ENCODE measurements around the gene AKR1A1. TPM values are rescaled to one million over a fixed set of nuclear protein-coding genes. Genes with fewer than 3 reads are reported as not detected.
A peak's percentile ranks its signal among the peaks of the same experiment; 100 is the strongest.

Gene AKR1A1
- total and polyA plus RNA-seq, 5 donors from 2014 or later = 53.1 to 117 (median 93.9) TPM

DNA sequence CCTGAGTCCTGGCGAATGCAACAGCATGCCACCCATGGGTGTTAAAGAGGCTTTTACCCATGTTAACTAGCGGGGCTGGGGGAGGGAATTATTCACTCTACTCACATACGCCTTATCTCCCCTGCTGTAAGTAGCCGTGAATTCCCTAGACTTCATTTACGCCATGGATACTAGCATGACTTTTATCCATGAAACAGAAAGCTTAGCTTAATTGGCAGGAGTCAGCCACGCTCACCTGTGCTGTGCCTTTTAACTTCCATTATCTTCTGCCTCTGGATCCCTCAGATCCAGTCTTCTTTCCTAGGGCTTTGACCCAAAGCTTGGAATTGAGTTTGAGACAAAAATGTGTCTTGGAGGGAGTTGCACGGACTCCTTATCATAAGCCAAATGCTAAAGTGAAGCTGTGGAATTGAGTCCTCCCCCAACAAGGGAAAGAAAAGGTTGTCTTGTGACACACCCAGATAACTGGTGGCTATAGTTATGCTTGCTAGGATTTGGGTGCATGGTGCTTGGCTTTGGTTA is 23.5 kb downstream of the AKR1A1 start:
- Mint-ChIP-seq H3K4me1 (no peaks in the 10 kb centered on the region), H3K4me3 (no peak overlapping the region), H3K9me3 (no peaks in the 10 kb centered on the region), H3K27ac (peak overlapping the region in 1 of 3 donors; percentile 20), H3K36me3 (peaks cover 10% of the 10 kb centered on the region), H3K27me3 (no peaks in the 10 kb centered on the region)
- Histone ChIP-seq H3K4me3 (ENCODE audit: low read depth, low read length) (no peak overlapping the region), H3K9me3 (ENCODE audit: control insufficient read depth in 2 of 2, low read length in 2 of 2) (no peaks in the 10 kb centered on the region), H3K36me3 (ENCODE audit: control insufficient read depth, insufficient read depth, low read length) (peaks cover under 1% of the 10 kb centered on the region), H3K27ac (ENCODE audit: insufficient read depth, low read length, poor library complexity, severe bottlenecking) (no peak overlapping the region), H3K27me3 (ENCODE audit: control insufficient read depth, insufficient read depth, low read length) (no peaks in the 10 kb centered on the region), H3K4me1 (ENCODE audit: control insufficient read depth, insufficient read depth, low read length, poor library complexity, severe bottlenecking) (no peaks in the 10 kb centered on the region)
- ATAC-seq (ENCODE audit: low read depth in 2 of 2) (no peak), DNase-seq (no peak)

GRCh38 chr1:45583264-45583665 is 32.6 kb downstream of the AKR1A1 start:
- H3K27ac Mint-ChIP-seq = peak overlapping the region in 2 of 3 donors; percentile 95 to 99
- no peaks in the 10 kb centered on the region for H3K36me3 Mint-ChIP-seq
- peak; percentile 83 for ATAC-seq (ENCODE audit: low read depth in 2 of 2)
- peak overlapping the region; percentile 97 to 100 (median 98) for H3K4me3 Mint-ChIP-seq
- H3K4me1 ChIP-seq (ENCODE audit: control insufficient read depth, insufficient read depth, low read length, poor library complexity, severe bottlenecking) = peaks cover 25% of the 10 kb centered on the region
- DNase-seq = peak; percentile 93 to 98 (median 96)
- H3K9me3 ChIP-seq (ENCODE audit: control insufficient read depth in 2 of 2, low read length in 2 of 2) = no peaks in the 10 kb centered on the region
- peak overlapping the region; percentile 94 for H3K4me3 ChIP-seq (ENCODE audit: low read depth, low read length)
- H3K4me1 Mint-ChIP-seq = peaks cover 6 to 39% (median 24%) of the 10 kb centered on the region in 4 donors
- no peaks in the 10 kb centered on the region for H3K9me3 Mint-ChIP-seq
- peak overlapping the region; percentile 91 for H3K27ac ChIP-seq (ENCODE audit: insufficient read depth, low read length, poor library complexity, severe bottlenecking)
- H3K27me3 ChIP-seq (ENCODE audit: control insufficient read depth, insufficient read depth, low read length) = no peaks in the 10 kb centered on the region
- H3K27me3 Mint-ChIP-seq = peaks cover 9% of the 10 kb centered on the region
- no peaks in the 10 kb centered on the region for H3K36me3 ChIP-seq (ENCODE audit: control insufficient read depth, insufficient read depth, low read length)

DNA sequence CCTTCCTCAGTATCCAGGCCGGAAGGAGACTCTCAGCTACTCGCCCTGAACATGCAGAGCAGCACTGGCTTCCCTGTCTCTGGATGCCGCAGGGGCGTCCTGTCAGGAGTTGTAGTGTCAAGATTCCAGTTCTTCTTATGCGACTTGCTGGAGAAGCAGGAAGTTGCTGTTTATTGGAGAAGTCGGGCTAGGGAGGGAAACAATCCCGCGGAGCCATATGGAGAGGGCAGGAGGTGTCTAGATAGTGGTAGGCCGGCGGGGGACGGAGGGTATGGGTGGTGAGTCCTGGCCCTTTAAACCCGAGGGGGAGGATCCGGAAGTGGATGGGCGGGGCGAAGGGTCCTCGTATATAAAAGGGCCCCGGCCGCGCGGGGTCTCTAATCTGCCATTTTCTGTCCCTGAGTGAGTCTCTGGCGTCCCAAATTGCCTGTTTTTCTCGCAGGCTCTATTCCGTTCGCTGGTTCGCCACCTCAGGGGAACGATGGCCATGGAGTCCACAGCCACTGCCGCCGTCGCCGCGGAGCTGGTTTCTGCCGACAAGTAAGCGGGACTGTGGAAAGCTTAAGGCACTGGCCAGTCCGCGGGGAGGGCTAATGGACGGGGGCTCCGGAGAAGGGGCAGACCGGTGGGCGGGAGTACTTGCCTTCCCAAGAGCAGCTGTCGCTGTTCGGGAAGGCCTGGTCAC is 33.2 kb downstream of the AKR1A1 start, which contains the start of gene NASP:
Gene NASP (plus strand): TSS at position 376 of the 685 bp plus-strand sequence. CDS start 106 bp downstream, at position 482.
- Histone ChIP-seq H3K27me3 (ENCODE audit: control insufficient read depth, insufficient read depth, low read length) (no peaks in the 10 kb centered on the region), H3K9me3 (ENCODE audit: control insufficient read depth in 2 of 2, low read length in 2 of 2) (no peaks in the 10 kb centered on the region), H3K4me3 (ENCODE audit: low read depth, low read length) (peak within 1 kb of the TSS; percentile 94), H3K4me1 (ENCODE audit: control insufficient read depth, insufficient read depth, low read length, poor library complexity, severe bottlenecking) (peaks cover 27% of the 10 kb centered on the region), H3K36me3 (ENCODE audit: control insufficient read depth, insufficient read depth, low read length) (no peaks in the 10 kb centered on the region), H3K27ac (ENCODE audit: insufficient read depth, low read length, poor library complexity, severe bottlenecking) (peak within 1 kb of the TSS; percentile 91)
- ATAC-seq (ENCODE audit: low read depth in 2 of 2) (peak; percentile 62 to 66), DNase-seq (peak; percentile 84 to 94 (median 90))
- no peaks in the 10 kb centered on the region for H3K9me3 Mint-ChIP-seq
- H3K4me3 Mint-ChIP-seq = peak within 1 kb of the TSS; percentile 97 to 100 (median 98)
- H3K36me3 Mint-ChIP-seq = no peaks in the 10 kb centered on the region
- peak within 1 kb of the TSS; percentile 93 to 99 (median 99) for H3K27ac Mint-ChIP-seq
- H3K27me3 Mint-ChIP-seq = peaks cover 9% of the 10 kb centered on the region
- H3K4me1 Mint-ChIP-seq = peaks cover 6 to 41% (median 27%) of the 10 kb centered on the region in 4 donors

DNA sequence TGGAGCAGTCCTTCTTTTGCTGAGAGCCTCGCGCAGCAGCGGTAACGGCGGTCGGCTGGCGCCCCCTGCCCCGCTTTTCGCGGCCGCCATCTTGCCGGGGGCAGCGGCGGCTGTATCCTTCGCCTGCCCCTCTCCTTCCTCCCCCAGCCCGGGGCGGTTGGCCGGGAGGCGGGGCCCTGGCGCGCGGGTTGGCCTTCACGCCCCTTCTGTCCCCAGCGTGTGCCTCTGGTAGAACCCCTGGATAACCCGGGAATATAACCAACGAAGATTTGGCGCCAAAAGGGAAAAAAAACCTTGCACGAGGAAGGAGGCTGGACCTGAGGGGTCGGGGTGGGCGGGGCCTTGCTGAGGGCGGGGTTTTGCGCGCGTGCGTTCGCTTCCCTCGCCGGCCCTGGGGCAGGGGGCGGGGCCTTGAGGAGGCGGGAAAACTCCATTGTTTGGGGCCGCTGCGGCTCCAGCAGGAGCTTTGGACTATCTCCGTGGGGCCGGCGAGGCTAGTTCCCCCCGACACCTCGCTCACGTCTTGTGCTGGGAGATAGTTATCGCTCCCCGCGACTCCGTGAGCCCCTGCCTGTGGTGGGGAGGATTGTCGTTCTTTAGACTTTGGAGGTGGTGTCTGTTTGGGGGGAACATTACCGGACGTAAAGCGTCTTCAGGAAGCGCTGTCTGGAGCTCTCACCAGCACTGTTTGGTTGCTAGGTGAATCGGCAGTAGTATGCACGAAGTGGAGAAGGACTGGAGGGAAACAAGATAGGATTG is 33.9 kb downstream of the AKR1A1 start:
- H3K4me1 Mint-ChIP-seq = peaks cover 6 to 48% (median 32%) of the 10 kb centered on the region in 4 donors

GRCh38 chr1:45585110-45585426 is 34.4 kb downstream of the AKR1A1 start:
- peak overlapping the region; percentile 94 for H3K4me3 ChIP-seq (ENCODE audit: low read depth, low read length)
- DNase-seq = no peak
- Mint-ChIP-seq H3K4me3 (peak overlapping the region; percentile 97 to 100 (median 98)), H3K4me1 (peaks cover 6 to 53% (median 33%) of the 10 kb centered on the region in 4 donors), H3K9me3 (no peaks in the 10 kb centered on the region), H3K27ac (peak overlapping the region; percentile 50 to 99 (median 95)), H3K27me3 (peaks cover 9% of the 10 kb centered on the region), H3K36me3 (no peaks in the 10 kb centered on the region)
- H3K36me3 ChIP-seq (ENCODE audit: control insufficient read depth, insufficient read depth, low read length) = peaks cover 3% of the 10 kb centered on the region
- H3K4me1 ChIP-seq (ENCODE audit: control insufficient read depth, insufficient read depth, low read length, poor library complexity, severe bottlenecking) = peaks cover 27% of the 10 kb centered on the region
- no peak for ATAC-seq (ENCODE audit: low read depth in 2 of 2)
- H3K9me3 ChIP-seq (ENCODE audit: control insufficient read depth in 2 of 2, low read length in 2 of 2) = no peaks in the 10 kb centered on the region
- peak overlapping the region; percentile 91 for H3K27ac ChIP-seq (ENCODE audit: insufficient read depth, low read length, poor library complexity, severe bottlenecking)
- no peaks in the 10 kb centered on the region for H3K27me3 ChIP-seq (ENCODE audit: control insufficient read depth, insufficient read depth, low read length)

More for the DNA sequence above, 33.9 kb downstream of the AKR1A1 start:
- peak overlapping the region; percentile 91 for H3K27ac ChIP-seq (ENCODE audit: insufficient read depth, low read length, poor library complexity, severe bottlenecking)
- no peaks in the 10 kb centered on the region for H3K27me3 ChIP-seq (ENCODE audit: control insufficient read depth, insufficient read depth, low read length)
- DNase-seq (peak; percentile 81 to 92 (median 85)), ATAC-seq (ENCODE audit: low read depth in 2 of 2) (peak; percentile 43 to 47)
- H3K36me3 Mint-ChIP-seq = no peaks in the 10 kb centered on the region
- peak overlapping the region; percentile 97 to 100 (median 98) for H3K4me3 Mint-ChIP-seq
- peak overlapping the region; percentile 93 to 99 (median 99) for H3K27ac Mint-ChIP-seq
- no peaks in the 10 kb centered on the region for H3K9me3 ChIP-seq (ENCODE audit: control insufficient read depth in 2 of 2, low read length in 2 of 2)
- no peaks in the 10 kb centered on the region for H3K9me3 Mint-ChIP-seq
- peak overlapping the region; percentile 94 for H3K4me3 ChIP-seq (ENCODE audit: low read depth, low read length)
- peaks cover 9% of the 10 kb centered on the region for H3K27me3 Mint-ChIP-seq
- H3K4me1 ChIP-seq (ENCODE audit: control insufficient read depth, insufficient read depth, low read length, poor library complexity, severe bottlenecking) = peaks cover 27% of the 10 kb centered on the region
- H3K36me3 ChIP-seq (ENCODE audit: control insufficient read depth, insufficient read depth, low read length) = no peaks in the 10 kb centered on the region

- ATAC-seq (ENCODE audit: low read depth in 2 of 2) = no peak
- Histone ChIP-seq H3K4me1 (ENCODE audit: control insufficient read depth, insufficient read depth, low read length, poor library complexity, severe bottlenecking) (peaks cover 27% of the 10 kb centered on the region), H3K27ac (ENCODE audit: insufficient read depth, low read length, poor library complexity, severe bottlenecking) (peak overlapping the region; percentile 91), H3K27me3 (ENCODE audit: control insufficient read depth, insufficient read depth, low read length) (no peaks in the 10 kb centered on the region), H3K36me3 (ENCODE audit: control insufficient read depth, insufficient read depth, low read length) (peaks cover 3% of the 10 kb centered on the region), H3K4me3 (ENCODE audit: low read depth, low read length) (peak overlapping the region; percentile 94), H3K9me3 (ENCODE audit: control insufficient read depth in 2 of 2, low read length in 2 of 2) (no peaks in the 10 kb centered on the region)
- Mint-ChIP-seq H3K36me3 (no peaks in the 10 kb centered on the region), H3K9me3 (no peaks in the 10 kb centered on the region), H3K4me1 (peaks cover 6 to 58% (median 36%) of the 10 kb centered on the region in 4 donors), H3K27ac (peak overlapping the region; percentile 43 to 99 (median 95)), H3K4me3 (peak overlapping the region; percentile 97 to 100 (median 98)), H3K27me3 (peaks cover 9% of the 10 kb centered on the region)
- no peak for DNase-seq
These were observed 35.0 kb downstream of the AKR1A1 start for GRCh38 chr1:45585496-45586075.

DNA sequence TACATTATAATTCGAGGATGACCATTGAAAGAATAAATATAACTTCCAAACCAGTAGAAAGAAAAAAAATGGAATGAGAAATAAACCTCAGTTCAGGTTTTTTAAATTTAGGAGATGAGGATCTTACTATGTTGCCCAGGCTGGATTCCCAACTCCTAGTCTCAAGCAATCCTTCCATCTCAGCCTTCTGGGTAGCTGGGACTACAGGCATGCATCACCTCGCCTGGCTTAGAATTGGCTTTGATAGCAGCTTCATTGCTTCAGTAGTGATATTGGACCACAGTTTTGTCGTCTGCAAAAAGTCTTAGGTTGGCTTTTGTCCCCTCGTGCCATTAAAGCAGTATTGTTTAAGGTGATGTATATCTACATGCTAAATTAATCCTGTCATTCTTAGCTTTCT is 36.1 kb downstream of the AKR1A1 start:
- Histone ChIP-seq H3K4me3 (ENCODE audit: low read depth, low read length) (peak overlapping the region; percentile 81), H3K27ac (ENCODE audit: insufficient read depth, low read length, poor library complexity, severe bottlenecking) (peak overlapping the region; percentile 91), H3K36me3 (ENCODE audit: control insufficient read depth, insufficient read depth, low read length) (peaks cover 10% of the 10 kb centered on the region), H3K4me1 (ENCODE audit: control insufficient read depth, insufficient read depth, low read length, poor library complexity, severe bottlenecking) (peaks cover 27% of the 10 kb centered on the region), H3K27me3 (ENCODE audit: control insufficient read depth, insufficient read depth, low read length) (no peaks in the 10 kb centered on the region), H3K9me3 (ENCODE audit: control insufficient read depth in 2 of 2, low read length in 2 of 2) (no peaks in the 10 kb centered on the region)
- H3K4me3 Mint-ChIP-seq = peak overlapping the region; percentile 97 to 100 (median 98)
- H3K36me3 Mint-ChIP-seq = peaks cover 4% of the 10 kb centered on the region
- peaks cover 6 to 62% (median 41%) of the 10 kb centered on the region in 4 donors for H3K4me1 Mint-ChIP-seq
- ATAC-seq (ENCODE audit: low read depth in 2 of 2) (no peak), DNase-seq (no peak)
- peak overlapping the region; percentile 68 to 99 (median 96) for H3K27ac Mint-ChIP-seq
- H3K27me3 Mint-ChIP-seq = peaks cover 9% of the 10 kb centered on the region
- no peaks in the 10 kb centered on the region for H3K9me3 Mint-ChIP-seq
